Measurements from ENCODE around the gene NPL. TPM values are rescaled to one million over a fixed set of nuclear protein-coding genes. Genes with fewer than 3 reads are reported as not detected.

NPL gene
- total and polyA plus RNA-seq, 9 of the 15 experiments (the other 6 are each of a cell fraction or from before 2014, with no cell fraction given), result 9.9 to 22.3 (median 14.2) TPM

DNA sequence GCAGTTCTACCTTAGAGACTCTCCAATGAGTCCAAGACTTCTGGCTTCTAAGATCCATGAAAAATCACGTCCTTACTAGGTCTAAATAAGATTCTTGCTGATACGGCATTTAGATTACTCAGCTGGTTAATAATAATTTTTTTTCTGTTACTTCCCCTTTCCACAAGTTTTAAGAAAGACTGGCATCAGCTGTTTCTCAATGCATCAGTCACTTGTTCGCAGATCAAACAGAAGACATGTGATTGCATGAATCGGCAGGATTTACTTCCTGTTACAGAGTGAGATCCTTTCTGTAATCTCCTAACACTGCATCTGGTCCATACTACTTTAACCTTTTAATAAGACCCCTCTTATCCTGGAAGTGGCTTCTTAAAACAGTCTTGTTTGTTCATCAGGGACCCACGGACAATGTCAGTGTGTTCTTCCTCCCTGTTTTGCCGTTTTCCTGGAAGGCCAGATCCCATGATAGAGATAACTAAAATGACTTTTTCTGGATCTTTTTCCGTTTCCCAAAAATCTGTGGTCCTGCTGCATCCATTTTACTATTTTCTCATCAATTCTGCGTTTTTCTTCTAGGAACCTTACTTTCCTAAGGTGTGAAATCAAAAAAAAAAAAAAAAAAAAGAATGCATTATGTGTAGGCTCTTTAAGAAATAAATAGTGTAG lies 6.1 kb downstream of the NPL start (continued):
- TF ChIP-seq, protein P1, sequence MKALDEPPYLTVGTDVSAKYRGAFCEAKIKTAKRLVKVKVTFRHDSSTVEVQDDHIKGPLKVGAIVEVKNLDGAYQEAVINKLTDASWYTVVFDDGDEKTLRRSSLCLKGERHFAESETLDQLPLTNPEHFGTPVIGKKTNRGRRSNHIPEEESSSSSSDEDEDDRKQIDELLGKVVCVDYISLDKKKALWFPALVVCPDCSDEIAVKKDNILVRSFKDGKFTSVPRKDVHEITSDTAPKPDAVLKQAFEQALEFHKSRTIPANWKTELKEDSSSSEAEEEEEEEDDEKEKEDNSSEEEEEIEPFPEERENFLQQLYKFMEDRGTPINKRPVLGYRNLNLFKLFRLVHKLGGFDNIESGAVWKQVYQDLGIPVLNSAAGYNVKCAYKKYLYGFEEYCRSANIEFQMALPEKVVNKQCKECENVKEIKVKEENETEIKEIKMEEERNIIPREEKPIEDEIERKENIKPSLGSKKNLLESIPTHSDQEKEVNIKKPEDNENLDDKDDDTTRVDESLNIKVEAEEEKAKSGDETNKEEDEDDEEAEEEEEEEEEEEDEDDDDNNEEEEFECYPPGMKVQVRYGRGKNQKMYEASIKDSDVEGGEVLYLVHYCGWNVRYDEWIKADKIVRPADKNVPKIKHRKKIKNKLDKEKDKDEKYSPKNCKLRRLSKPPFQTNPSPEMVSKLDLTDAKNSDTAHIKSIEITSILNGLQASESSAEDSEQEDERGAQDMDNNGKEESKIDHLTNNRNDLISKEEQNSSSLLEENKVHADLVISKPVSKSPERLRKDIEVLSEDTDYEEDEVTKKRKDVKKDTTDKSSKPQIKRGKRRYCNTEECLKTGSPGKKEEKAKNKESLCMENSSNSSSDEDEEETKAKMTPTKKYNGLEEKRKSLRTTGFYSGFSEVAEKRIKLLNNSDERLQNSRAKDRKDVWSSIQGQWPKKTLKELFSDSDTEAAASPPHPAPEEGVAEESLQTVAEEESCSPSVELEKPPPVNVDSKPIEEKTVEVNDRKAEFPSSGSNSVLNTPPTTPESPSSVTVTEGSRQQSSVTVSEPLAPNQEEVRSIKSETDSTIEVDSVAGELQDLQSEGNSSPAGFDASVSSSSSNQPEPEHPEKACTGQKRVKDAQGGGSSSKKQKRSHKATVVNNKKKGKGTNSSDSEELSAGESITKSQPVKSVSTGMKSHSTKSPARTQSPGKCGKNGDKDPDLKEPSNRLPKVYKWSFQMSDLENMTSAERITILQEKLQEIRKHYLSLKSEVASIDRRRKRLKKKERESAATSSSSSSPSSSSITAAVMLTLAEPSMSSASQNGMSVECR (CRISPR knock-in tag; IDR thresholded peaks at IDR 0.05), result no peak
- TF ChIP-seq, protein P2, sequence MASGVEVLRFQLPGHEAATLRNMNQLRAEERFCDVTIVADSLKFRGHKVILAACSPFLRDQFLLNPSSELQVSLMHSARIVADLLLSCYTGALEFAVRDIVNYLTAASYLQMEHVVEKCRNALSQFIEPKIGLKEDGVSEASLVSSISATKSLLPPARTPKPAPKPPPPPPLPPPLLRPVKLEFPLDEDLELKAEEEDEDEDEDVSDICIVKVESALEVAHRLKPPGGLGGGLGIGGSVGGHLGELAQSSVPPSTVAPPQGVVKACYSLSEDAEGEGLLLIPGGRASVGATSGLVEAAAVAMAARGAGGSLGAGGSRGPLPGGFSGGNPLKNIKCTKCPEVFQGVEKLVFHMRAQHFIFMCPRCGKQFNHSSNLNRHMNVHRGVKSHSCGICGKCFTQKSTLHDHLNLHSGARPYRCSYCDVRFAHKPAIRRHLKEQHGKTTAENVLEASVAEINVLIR (CRISPR knock-in tag; IDR thresholded peaks at IDR 0.05), result no peak
- TF ChIP-seq KAT2B (IDR thresholded peaks at IDR 0.05; ENCODE audit: low read depth, low read length) (no peak), ZNF184 (CRISPR knock-in tag; IDR thresholded peaks at IDR 0.05) (no peak), SRSF1 (IDR thresholded peaks at IDR 0.05; ENCODE audit: low read depth, low read length) (no peak), LARP7 (IDR thresholded peaks at IDR 0.05) (no peak), ADNP (tag; IDR thresholded peaks at IDR 0.05) (0 out of 2 replicates have a peak, but pooled peaks have one; percentile 43), ZNF12 (CRISPR knock-in tag; IDR thresholded peaks at IDR 0.05) (no peak), KDM5B (IDR thresholded peaks at IDR 0.05; ENCODE audit: insufficient replicate concordance, low read depth, low read length) (no peak), CSDE1 (IDR thresholded peaks at IDR 0.05) (no peak)
- TF ChIP-seq, protein P3, sequence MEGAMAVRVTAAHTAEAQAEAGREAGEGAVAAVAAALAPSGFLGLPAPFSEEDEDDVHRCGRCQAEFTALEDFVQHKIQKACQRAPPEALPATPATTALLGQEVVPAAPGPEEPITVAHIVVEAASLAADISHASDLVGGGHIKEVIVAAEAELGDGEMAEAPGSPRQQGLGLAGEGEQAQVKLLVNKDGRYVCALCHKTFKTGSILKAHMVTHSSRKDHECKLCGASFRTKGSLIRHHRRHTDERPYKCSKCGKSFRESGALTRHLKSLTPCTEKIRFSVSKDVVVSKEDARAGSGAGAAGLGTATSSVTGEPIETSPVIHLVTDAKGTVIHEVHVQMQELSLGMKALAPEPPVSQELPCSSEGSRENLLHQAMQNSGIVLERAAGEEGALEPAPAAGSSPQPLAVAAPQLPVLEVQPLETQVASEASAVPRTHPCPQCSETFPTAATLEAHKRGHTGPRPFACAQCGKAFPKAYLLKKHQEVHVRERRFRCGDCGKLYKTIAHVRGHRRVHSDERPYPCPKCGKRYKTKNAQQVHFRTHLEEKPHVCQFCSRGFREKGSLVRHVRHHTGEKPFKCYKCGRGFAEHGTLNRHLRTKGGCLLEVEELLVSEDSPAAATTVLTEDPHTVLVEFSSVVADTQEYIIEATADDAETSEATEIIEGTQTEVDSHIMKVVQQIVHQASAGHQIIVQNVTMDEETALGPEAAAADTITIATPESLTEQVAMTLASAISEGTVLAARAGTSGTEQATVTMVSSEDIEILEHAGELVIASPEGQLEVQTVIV (CRISPR knock-in tag; IDR thresholded peaks at IDR 0.05; ENCODE audit: borderline replicate concordance), result no peak
- TF ChIP-seq, protein P4, sequence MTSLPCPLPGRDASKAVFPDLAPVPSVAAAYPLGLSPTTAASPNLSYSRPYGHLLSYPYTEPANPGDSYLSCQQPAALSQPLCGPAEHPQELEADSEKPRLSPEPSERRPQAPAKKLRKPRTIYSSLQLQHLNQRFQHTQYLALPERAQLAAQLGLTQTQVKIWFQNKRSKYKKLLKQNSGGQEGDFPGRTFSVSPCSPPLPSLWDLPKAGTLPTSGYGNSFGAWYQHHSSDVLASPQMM (CRISPR knock-in tag; IDR thresholded peaks at IDR 0.05), result no peak
- TF ChIP-seq, protein P5, sequence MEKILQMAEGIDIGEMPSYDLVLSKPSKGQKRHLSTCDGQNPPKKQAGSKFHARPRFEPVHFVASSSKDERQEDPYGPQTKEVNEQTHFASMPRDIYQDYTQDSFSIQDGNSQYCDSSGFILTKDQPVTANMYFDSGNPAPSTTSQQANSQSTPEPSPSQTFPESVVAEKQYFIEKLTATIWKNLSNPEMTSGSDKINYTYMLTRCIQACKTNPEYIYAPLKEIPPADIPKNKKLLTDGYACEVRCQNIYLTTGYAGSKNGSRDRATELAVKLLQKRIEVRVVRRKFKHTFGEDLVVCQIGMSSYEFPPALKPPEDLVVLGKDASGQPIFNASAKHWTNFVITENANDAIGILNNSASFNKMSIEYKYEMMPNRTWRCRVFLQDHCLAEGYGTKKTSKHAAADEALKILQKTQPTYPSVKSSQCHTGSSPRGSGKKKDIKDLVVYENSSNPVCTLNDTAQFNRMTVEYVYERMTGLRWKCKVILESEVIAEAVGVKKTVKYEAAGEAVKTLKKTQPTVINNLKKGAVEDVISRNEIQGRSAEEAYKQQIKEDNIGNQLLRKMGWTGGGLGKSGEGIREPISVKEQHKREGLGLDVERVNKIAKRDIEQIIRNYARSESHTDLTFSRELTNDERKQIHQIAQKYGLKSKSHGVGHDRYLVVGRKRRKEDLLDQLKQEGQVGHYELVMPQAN (IDR thresholded peaks at IDR 0.05; ENCODE audit: borderline replicate concordance), result no peak
- TF ChIP-seq, protein P6, sequence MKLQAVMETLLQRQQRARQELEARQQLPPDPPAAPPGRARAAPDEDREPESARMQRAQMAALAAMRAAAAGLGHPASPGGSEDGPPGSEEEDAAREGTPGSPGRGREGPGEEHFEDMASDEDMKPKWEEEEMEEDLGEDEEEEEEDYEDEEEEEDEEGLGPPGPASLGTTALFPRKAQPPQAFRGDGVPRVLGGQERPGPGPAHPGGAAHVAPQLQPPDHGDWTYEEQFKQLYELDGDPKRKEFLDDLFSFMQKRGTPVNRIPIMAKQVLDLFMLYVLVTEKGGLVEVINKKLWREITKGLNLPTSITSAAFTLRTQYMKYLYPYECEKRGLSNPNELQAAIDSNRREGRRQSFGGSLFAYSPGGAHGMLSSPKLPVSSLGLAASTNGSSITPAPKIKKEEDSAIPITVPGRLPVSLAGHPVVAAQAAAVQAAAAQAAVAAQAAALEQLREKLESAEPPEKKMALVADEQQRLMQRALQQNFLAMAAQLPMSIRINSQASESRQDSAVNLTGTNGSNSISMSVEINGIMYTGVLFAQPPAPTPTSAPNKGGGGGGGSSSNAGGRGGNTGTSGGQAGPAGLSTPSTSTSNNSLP (IDR thresholded peaks at IDR 0.05; ENCODE audit: borderline replicate concordance, low read depth, low read length), result 0 out of 2 replicates have a peak, but pooled peaks have one; percentile 61

Measured in K562 (cell line).